Measurements from ENCODE around the gene RC3H1.
"Not testable (repeated sequence)": the region's sequence is repeated elsewhere in the genome, so short reads cannot be mapped to it uniquely, and the experiment has no call there.

Gene RC3H1

DNA sequence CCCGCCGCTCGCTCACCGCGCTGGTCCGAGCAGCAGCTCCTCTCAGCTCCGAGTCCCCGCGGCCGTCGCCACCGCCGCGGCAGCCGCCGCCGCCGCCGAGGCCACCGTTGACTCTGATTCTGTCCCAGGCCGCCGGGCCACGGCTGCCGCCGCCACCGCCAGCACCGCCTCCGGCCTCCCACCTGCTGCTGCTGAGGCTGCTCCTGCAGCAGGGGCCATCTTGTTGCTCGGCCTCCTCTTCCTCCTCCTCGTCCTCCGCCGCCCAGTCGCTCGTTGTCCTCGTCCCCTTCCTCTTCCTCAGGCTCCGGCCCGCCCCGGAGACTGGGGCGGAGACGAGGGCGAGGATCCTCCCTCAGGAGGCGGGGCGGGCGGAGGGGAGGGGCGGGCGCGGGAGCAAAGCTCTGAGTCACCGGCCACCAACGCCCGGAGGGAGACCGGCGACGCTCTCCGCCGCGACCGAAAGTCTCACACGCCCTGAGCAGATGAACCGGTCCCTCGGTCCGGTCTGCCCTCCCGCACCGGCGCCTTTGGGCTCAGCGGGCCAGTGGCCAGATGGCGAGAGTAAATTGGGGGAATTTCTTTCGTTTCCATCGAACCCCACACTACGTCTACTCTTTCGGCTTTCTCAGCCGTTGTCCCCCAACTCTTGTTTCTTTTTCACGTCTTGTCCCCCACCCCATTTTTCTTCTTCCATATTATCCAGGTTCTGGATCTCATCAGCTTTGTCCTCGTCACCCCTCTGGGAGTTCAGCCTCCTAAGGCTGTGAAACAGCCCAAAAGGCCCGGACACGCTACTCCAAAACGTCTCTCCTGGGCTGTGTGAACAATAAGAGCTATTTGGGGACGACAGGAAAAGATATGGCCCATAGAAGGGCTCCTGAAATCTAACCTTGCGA, at the start of gene RC3H1:
Gene RC3H1, minus strand, starts transcription at position 278 of the 896 bp plus-strand sequence. CDS start 29,372 bp downstream, outside the sequence.
- DNase-seq, result peak; percentile 88

GRCh38 chr1:174070614-174071013, 48.5 kb upstream of the RC3H1 start:
- no peak for DNase-seq

- no peak for DNase-seq
These were observed 45.8 kb upstream of the RC3H1 start for GRCh38 chr1:174068000-174068399.

DNA sequence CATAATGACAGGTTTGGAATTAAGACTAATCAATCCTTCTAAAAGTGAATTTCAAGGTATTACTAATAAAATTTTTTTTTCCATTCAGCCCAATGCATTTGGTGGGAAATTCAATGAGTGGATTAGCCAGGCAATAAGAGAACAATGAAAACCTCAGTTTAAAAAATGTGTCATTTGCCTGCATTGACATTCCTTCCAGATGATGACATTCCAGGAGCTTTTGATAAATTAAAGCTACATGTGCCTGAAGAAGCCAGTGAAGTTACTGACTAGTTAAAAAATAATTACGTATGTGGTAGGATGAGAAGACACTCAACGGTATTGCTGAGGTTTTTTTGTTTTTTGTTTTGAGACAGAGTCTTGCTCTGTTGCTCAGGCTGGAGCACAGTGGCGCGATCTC, 37.9 kb upstream of the RC3H1 start:
- DNase-seq, result no peak

DNA sequence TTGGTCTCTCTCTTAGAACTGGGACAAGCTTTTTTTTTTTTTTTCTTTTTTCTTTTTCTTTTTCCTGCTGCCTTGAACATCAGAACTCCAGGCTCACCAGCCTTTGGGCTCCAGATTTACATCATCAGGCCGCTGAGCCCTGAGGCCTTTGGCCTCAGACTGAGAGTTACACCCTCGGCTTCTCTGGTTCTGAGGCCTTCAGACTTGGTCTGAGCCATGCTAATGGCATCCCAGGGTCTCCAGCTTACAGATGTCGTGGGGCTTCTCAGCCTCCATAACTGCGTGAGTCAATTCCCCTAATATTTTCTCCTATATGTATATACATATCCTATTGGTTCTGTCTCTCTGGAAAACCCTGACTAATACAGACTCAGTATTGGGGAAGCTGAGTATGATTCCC, 36.5 kb upstream of the RC3H1 start:
- DNase-seq, result no peak

GRCh38 chr1:174056609-174057008, 34.5 kb upstream of the RC3H1 start:
- not testable (repeated sequence) for DNase-seq

- not testable (repeated sequence) for DNase-seq
These were observed 33.6 kb upstream of the RC3H1 start for GRCh38 chr1:174055797-174056196.

DNA sequence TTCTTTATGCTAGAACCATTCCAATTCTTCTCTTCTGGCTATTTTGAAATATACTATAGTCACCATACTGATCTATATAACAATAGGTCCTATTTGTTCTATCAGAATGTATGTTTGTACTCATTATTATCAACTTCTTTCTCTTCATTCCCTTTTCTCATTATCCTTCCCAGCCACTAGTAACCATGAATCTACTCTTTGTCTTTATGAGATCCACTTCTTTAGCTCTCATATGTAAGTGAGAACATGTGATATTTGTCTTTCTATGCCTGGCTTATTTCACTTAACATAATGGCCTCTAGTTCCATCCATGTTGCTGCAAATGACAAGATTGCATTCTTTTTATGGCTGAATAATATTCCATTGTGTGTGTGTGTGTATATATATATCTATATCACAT, 31.7 kb upstream of the RC3H1 start:
- no peak for DNase-seq

DNA sequence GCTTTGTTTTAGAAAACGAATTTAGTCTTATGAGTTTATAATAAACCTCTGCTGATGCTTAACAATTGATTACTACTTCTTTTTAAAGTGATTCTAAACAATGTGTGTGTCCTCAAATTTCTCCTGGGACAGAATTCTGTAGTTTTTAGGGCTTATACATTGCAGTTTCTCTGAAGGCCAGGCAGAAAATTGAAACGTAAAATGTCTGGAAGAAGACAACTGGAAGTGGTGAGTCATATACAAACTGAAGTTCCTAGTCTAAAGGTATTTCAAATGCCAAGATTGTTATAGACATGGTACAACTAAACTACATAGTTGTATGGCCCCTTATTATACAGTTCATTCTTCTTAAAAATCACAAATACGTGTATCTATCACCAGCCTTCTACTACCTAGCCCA, 30.5 kb upstream of the RC3H1 start:
- no peak for DNase-seq

DNA sequence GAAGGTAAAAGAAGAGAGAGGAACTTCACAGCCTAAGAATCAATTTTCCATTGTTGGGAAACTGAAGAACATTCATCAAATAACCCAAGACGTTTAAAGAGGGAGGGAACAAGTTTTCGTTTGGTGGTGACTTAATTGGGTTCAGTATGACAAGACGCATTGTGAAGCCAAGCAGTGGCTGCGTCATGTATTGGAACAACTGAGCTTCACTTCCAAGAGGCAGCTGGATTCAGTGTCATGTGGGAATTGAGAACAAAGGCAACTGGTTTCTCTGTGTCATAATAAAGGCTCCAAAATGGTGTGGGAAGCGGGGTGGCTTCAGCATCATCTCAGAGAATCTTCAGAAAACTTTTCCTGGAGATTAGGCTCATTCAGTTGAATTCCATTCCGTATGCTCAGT, 29.8 kb upstream of the RC3H1 start:
- DNase-seq, result no peak

- no peak for DNase-seq
These were observed 27.4 kb upstream of the RC3H1 start for GRCh38 chr1:174049514-174049913.

DNA sequence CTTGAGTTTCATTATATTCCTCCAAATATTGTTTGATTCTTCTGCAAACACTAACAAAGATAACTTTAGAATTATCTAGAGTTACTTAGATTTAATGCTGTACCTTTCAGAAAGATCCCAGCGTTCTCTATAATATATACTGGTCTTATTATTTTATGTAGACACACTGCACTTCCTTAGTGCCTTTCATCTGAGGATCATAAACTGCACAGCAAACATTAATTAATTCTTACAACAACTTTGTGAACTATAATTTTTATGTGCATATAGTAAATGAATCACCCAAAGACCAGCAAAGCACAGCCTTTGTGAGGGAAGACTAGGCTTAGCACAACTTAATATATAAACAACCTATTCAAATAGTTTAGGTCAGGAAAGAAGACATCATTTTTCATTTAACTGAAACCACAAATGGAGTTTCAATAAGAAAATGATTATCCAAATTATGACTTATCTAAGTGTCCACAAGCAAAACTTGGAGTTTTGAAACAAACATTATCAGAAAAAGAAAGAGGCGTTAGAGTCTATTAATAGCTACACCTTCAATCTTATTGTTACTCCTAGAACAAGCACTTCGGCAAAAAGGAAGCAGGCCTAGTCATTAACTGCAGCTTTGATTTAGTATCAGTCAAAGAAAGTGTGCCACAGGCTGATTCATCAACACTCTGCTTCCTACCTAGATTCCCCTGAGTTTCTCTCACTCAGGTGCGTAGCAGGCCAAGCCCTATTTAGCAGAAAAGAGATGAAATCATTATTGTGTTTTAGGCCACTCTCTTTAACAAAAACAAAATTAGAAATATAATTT, 22.5 kb upstream of the RC3H1 start:
- no peak for DNase-seq

DNA sequence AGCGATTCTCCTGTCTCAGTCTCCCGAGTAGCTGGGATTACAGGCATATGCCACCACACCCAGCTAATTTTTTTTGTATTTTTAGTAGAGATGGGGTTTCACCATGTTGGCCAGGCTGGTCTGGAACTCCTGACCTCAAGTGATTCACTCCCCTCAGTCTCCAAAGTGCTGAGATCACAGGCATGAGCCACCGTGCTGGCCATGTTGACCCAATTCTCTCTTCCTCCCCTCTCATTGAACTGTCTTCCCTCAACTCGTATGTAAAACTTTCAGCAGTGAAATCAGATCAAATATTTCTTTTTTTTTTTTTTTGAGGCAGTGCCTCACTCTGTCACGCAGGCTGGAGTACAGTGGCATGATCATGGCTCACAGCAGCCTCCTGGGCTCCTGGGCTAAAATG, 20.4 kb upstream of the RC3H1 start:
- DNase-seq, result not testable (repeated sequence)

DNA sequence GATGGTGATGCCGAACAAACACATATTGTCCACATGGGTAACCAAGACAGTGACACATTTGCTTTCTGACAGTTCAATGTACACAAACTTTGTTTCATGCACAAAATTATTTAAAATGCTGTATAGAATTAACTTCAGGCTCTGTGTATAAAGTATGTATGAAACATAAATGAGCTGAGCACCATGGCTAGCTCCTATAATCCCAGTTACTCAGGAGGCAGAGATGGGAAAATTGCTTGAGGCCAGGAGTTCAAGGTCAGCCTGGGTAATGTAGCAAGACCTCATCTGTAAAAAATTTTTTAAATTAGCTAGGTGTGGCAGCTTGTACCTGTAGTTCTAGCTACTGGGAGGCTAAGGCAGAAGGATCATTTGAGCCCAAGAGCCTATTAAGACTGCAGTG, 19.2 kb upstream of the RC3H1 start:
- DNase-seq, result no peak

DNA sequence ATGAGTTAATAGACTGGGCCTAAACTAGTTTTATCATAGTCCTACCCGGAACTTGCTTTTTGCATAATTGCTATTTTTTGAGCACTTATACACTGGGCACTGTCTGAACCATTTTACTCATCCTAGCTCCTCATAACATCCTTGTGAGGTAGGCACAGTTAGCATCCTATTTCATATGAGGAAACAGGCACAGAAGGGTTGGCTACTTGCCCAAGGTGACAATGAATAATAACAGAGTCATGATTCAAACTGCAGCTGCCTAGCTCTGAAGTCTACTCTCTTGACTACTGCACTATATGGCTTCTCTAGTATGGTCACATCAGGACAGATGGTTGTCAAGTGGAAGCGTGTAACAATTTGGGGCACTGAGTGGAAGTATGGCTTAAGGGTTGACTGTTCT, 18.2 kb upstream of the RC3H1 start:
- no peak for DNase-seq

DNA sequence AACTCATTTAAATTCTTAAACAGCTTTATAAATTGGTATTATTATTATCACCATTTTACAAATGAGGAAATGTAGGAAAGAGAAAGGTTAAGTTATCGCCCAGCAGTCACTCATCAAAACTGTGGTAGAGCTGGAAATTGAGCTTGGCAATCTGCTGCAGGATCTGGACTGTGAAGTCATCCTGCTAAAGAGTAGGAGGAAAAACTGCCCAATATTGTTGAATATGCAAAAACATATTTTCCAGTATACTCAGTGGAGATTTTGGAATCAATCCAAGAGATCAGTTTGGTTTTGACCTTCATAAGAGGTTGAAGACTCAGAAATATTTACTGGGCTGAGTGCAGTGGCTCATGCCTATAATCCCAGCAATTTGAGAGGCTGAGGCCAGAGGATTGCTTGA, 16.9 kb upstream of the RC3H1 start:
- no peak for DNase-seq

GRCh38 chr1:174036798-174037197, 14.6 kb upstream of the RC3H1 start:
- DNase-seq, result no peak

GRCh38 chr1:174036204-174036603, 14.0 kb upstream of the RC3H1 start:
- no peak for DNase-seq

DNA sequence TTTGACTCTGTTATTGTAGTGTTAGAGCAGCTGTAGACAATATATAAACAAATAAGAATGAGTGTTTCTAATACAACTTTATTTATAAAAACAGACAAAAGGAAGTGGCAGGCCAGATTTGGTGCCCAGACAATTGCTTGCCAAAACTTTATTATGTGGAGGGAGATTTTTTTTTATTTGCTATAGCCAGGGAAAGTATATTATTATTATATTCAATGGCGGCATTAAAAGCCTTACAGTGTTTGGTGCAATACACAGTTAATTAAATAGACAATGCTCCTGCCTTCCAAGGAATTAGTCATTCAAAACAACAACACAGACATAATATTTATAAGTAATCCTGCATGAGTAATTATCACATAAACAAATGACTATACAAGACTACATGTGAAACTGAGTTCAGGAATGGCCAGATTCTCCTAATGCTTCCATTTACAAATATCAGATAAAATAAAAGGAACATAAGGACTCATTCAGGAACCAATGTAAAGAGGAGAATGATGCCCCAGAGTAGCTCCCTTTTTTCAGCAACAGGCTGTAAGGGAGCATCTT, 10.6 kb upstream of the RC3H1 start:
- DNase-seq, result no peak

DNA sequence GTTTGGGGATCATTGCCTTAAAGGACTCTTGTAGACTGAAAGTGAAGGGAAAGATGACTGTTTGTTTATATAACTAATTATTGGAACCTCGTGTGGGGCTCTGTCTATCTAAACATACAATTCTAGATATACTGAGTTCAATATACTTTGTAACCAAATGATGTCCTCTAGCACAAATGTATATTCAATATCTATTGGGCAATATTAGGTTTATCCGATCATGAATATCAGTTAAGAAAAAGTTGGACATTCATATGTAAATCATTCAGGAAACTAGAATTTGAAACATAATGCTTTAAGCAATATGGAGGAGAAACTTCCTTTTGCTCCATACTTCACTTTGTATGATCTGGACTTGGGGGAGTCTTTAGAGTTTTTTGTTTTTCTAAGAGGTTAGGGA, 8.9 kb upstream of the RC3H1 start:
- no peak for DNase-seq

DNA sequence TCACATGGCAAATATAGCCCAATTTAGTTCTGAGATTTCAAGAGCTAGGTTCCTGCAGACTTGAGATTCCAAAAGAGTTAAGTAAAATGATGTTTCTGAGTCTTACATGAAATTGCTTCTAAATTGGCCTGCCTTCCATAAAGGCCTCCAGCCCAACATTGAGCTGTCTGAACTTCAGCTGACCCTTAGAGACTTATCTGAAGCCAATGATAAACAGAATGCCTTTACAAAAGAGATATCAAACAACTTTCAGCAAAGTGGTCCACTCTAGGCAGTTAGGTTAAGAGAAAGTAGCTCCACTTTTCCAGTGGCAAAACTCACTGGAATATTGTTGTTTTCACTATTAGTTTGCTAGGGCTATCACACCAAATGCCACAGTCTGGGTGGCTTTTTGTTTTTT, 6.3 kb upstream of the RC3H1 start:
- DNase-seq, result no peak

DNA sequence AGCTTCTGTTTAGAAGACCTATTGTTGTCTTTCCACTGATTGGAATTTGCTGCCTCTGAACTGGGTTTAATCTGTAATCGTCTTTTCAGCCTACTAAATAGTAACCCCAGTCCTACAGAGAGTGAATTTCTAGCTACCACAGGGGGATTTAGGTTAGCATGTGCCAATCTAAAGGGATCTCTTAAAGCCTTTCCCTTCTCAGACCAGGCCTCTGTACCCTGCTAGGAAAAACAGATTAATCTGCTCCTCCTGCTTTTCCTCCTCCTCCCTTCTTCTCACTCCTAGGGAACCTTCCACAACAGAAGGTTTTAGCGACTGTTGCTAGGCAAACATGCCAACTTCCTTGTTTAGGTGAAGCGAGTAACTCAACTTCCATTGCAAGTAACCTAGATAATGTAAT, 1.3 kb upstream of the RC3H1 start:
- DNase-seq, result no peak

DNA sequence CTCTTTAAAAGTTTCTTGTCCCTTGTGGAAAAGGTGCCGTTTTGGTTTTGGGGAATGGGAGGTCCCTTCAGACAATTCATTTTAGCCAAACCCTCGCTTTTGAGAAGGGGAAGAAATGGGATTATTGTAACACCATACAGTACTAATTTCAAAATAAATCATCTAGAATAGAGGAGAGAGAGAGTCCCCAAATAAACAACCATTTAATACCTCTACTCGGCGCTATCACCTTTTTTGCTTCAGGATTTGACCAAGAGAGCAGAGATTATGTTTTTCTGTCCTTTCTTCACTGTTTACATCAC, 770 bp upstream of the RC3H1 start:
- DNase-seq, result no peak

- DNase-seq, result peak; percentile 32
These were observed 522 bp downstream of the RC3H1 start for GRCh38 chr1:174021591-174022079.

Data from stimulated activated CD4-positive, alpha-beta T cell treated with anti-CD3 and anti-CD28 coated beads, Interleukin-4, amount 100 ng/mL, for 1 hour (primary cell).